GM12878 (cell line): ENCODE results near the gene THRA. TPM values are rescaled to one million over a fixed set of nuclear protein-coding genes. Genes with fewer than 3 reads are reported as not detected.

Experiments
- ATAC-seq: fragments of 200-7000 bp; cut with Tn5 transposase; 3 replicates; pipeline ENCODE4 v1.9.1; 2020; ENCODE audit warnings: mild to moderate bottlenecking, moderate library complexity
- BruUV-seq: library from RNA; stranded (reverse); fragments of 400-500 nt; replicated peaks from 2 replicates; lab custom pipeline; 2021; lab: Mats Ljungman, UMichigan
- CTCF ChIA-PET: fragments of 300-600 bp; sonication (Branson Sonifier 250); formaldehyde crosslinking; extraction: SDS; loops from one replicate; lab custom pipeline; 2021; ENCODE audit warnings: inconsistent platforms; lab: Yijun Ruan, JAX
- POLR2A ChIA-PET: fragments of 350-600 bp; formaldehyde crosslinking; extraction: SDS; loops from one replicate; lab custom pipeline; 2021; ENCODE audit warnings: inconsistent platforms; lab: Charles Lee
- RAD21 ChIA-PET: fragments of 300-600 bp; sonication (Branson Sonifier 250); formaldehyde crosslinking; loops from one replicate; lab custom pipeline; 2023; ENCODE audit warnings: antibody characterized with exemption; ENCODE audit not compliant: unreplicated experiment; lab: Charles Lee
- SMC1A ChIA-PET: fragments of 300-600 bp; sonication (Branson Sonifier 250); formaldehyde crosslinking; loops from one replicate; lab custom pipeline; 2023; ENCODE audit not compliant: unreplicated experiment, uncharacterized antibody; lab: Charles Lee
- DNase-seq: peaks from one replicate; pipeline ENCODE4 v3.0.0-alpha.2; 2011; ENCODE audit warnings: low read depth, low spot score
- FAIRE-seq: peaks from 3 replicates; lab custom pipeline; 2011; peaks lifted over from hg19 to GRCh38; lab: Jason Lieb, UNC
- H2AFZ ChIP-seq: 2 replicates; pipeline ENCODE4 v1.6.0; 2011; ENCODE audit warnings: low read depth, low read length, control low read depth; ENCODE audit not compliant: control insufficient read depth
- H3K27ac ChIP-seq: 2 replicates; pipeline ENCODE4 v1.5.1; 2011; ENCODE audit warnings: control low read depth; ENCODE audit not compliant: control insufficient read depth, insufficient read depth
- H3K27me3 ChIP-seq, 2 experiments: replicated peaks in 1 of 2; 2 replicates each; pipeline versions ENCODE4 v1.6.0 to v1.6.1; 2011; ENCODE audit warnings: low read length in 1 of 2; ENCODE audit not compliant: control insufficient read depth in 2 of 2, insufficient read depth in 2 of 2
- H3K36me3 ChIP-seq, 2 experiments: 2 replicates each; pipeline ENCODE4 v1.5.1; 2011; ENCODE audit warnings: low read length in 1 of 2; ENCODE audit not compliant: control insufficient read depth in 2 of 2, insufficient read depth in 2 of 2
- H3K4me1 ChIP-seq: 2 replicates; pipeline ENCODE4 v1.6.1; 2011; ENCODE audit warnings: mild to moderate bottlenecking, low read length, moderate library complexity, mixed read lengths; ENCODE audit not compliant: control insufficient read depth, insufficient read depth
- H3K4me2 ChIP-seq: 2 replicates; pipeline ENCODE4 v1.6.0; 2011; ENCODE audit warnings: control low read depth; ENCODE audit not compliant: control insufficient read depth, insufficient read depth
- H3K4me3 ChIP-seq: fragments of 200-600 bp; sonication (generic); 2 replicates; pipeline ENCODE4 v1.5.1; 2016
- H3K79me2 ChIP-seq: 2 replicates; pipeline ENCODE4 v1.6.0; 2011; ENCODE audit warnings: low read length; ENCODE audit not compliant: control insufficient read depth, insufficient read depth
- H3K9ac ChIP-seq: 2 replicates; pipeline ENCODE4 v1.8.0; 2011; ENCODE audit warnings: low read length, control low read depth, mixed read lengths; ENCODE audit not compliant: control insufficient read depth, insufficient read depth
- H3K9me3 ChIP-seq: replicated peaks from 3 replicates; pipeline ENCODE4 v1.5.1; 2011; ENCODE audit warnings: mild to moderate bottlenecking, low read length; ENCODE audit not compliant: control insufficient read depth, insufficient read depth
- H4K20me1 ChIP-seq: 2 replicates; pipeline ENCODE4 v1.6.0; 2011; ENCODE audit not compliant: control insufficient read depth, insufficient read depth
- BCLAF1 ChIP-seq: fragments of 450-650 bp; IDR thresholded peaks from 2 replicates; pipeline ENCODE4 v1.6.1; 2017; ENCODE audit warnings: antibody characterized with exemption, mild to moderate bottlenecking, moderate library complexity
- CHD4 ChIP-seq: fragments of 200-600 bp; sonication (generic); IDR thresholded peaks from 2 replicates; pipeline ENCODE4 v1.6.1; 2016; ENCODE audit warnings: mild to moderate bottlenecking
- GATAD2B ChIP-seq: fragments of 450-650 bp; conservative IDR thresholded peaks from 2 replicates; pipeline ENCODE4 v1.6.1; 2017; ENCODE audit warnings: low read depth, mild to moderate bottlenecking, moderate library complexity
- IKZF2 ChIP-seq, 2 experiments: fragments of 450-650 bp; IDR thresholded peaks; 2 replicates each; pipeline ENCODE4 v1.6.1; 2017; ENCODE audit warnings: mild to moderate bottlenecking in 2 of 2, moderate library complexity in 2 of 2
- MAX ChIP-seq: IDR thresholded peaks from 2 replicates; pipeline ENCODE4 v1.6.1; 2012; ENCODE audit warnings: low read depth, low read length, improper control_type of control experiment
- MTA2 ChIP-seq: fragments of 450-650 bp; IDR thresholded peaks from 2 replicates; pipeline ENCODE4 v1.6.1; 2016; ENCODE audit warnings: low read depth, mild to moderate bottlenecking, moderate library complexity
- RFX5 ChIP-seq: IDR thresholded peaks from 2 replicates; pipeline ENCODE4 v1.6.1; 2011; ENCODE audit warnings: low read depth, low read length, improper control_type of control experiment
- SMAD1 ChIP-seq: fragments of 450-650 bp; IDR thresholded peaks from 2 replicates; pipeline ENCODE4 v1.6.1; 2018; ENCODE audit warnings: mild to moderate bottlenecking, low read depth; ENCODE audit not compliant: partially characterized antibody
- TCF7 ChIP-seq: IDR thresholded peaks from 2 replicates; pipeline ENCODE4 v1.6.1; 2014; ENCODE audit warnings: antibody characterized with exemption, borderline replicate concordance
- WGBS: methylation state at CpG from one replicate; pipeline ENCODE4 v1.1.6; 2016; ENCODE audit warnings: low lambda C conversion rate; ENCODE audit not compliant: insufficient replicate concordance, insufficient coverage; ENCODE audit errors: missing lambda C conversion rate; 5-methylcytosine and 5-hydroxymethylcytosine counted together
- in situ Hi-C: fragments of 300-500 bp; cut with MboI; formaldehyde crosslinking; loops from 9 replicates; pipeline ENCODE4 v1.14.3; 2018; ENCODE audit warnings: mixed read lengths
- intact Hi-C: fragments of 100-400 bp; cut with micrococcal nuclease; formaldehyde crosslinking; loops from one replicate; pipeline ENCODE4 v1.14.2; 2022; ENCODE audit not compliant: unreplicated experiment
- polyA plus RNA-seq, 11 experiments: library from polyadenylated mRNA; depleted of rRNA in 4 of 11; unstranded in 6 of 11; stranded (reverse) in 5 of 11; fragments of >200 nt; fragmentation: Nextera tagmentation in 4 of 11; fragmentation: Illumina TruSeq in 1 of 11; extraction: Ambion mirVana in 4 of 11; extraction: Trizol in 1 of 11; gene quantifications; 1 replicate in 1 of 11; 2 replicates in 10 of 11; pipeline versions ENCODE4 v1.2.1 to v1.2.3, GENCODE V29; 2011 to 2016; ENCODE audit warnings: inconsistent platforms in 2 of 11, missing spikeins in 2 of 11, low read depth in 1 of 11
- total RNA-seq, 4 experiments: library from RNA; depleted of rRNA in 3 of 4; stranded (reverse); fragments of >200 nt in 3 of 4; fragmentation: Illumina TruSeq in 1 of 4; extraction: Trizol in 1 of 4; gene quantifications; 2 replicates each; pipeline versions ENCODE4 v1.2.1 to v1.2.3, GENCODE V29; 2013 to 2021
- TF ChIP-seq, protein P1 (sequence below): fragments of 450-650 bp; conservative IDR thresholded peaks from 2 replicates; pipeline ENCODE4 v1.6.1; 2017; ENCODE audit warnings: mild to moderate bottlenecking, moderate library complexity
- TF ChIP-seq, protein P2 (sequence below): fragments of 450-650 bp; IDR thresholded peaks from 2 replicates; pipeline ENCODE4 v1.6.1; 2016; ENCODE audit warnings: mild to moderate bottlenecking

Gene THRA
- total and polyA plus RNA-seq, 10 of the 15 experiments (the other 5 are each of a cell fraction or from before 2014, with no cell fraction given), result 0.03 to 2.0 (median 0.64) TPM

DNA sequence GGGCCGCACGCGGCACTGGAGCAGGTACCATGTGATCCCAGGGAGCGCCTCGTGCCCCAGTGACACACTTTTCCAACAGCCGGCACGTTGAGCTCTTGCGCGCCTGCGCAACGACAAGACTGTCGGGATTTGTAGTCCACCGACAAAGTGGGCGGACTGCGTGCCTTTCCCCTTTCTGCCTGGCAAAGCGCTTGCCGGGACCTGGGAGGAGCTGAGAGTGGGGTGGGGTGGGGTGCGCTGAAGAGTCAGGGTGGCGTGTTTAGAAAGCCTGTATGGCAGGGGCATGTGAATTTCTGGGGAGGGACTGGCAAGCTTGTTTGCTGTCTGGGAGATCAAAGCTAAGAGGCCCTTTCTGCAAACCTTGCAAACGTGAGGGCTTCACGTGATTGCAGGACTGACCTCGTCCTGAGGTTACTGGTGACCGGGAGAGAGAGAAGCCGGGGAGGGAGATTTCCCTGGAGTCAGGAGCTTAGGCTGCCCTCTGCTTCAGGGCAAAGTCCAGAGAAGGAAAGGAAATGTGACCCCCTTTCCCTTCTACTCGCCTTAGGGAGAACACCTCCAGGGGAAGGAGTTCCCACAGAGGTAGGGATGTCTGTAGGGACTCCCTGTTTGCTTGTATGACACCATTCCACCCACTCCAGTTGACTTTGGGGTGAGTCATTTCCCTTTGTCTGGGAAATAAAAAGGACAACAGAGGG is 38.1 kb downstream of the THRA start (continued):
- TF ChIP-seq, protein P1, sequence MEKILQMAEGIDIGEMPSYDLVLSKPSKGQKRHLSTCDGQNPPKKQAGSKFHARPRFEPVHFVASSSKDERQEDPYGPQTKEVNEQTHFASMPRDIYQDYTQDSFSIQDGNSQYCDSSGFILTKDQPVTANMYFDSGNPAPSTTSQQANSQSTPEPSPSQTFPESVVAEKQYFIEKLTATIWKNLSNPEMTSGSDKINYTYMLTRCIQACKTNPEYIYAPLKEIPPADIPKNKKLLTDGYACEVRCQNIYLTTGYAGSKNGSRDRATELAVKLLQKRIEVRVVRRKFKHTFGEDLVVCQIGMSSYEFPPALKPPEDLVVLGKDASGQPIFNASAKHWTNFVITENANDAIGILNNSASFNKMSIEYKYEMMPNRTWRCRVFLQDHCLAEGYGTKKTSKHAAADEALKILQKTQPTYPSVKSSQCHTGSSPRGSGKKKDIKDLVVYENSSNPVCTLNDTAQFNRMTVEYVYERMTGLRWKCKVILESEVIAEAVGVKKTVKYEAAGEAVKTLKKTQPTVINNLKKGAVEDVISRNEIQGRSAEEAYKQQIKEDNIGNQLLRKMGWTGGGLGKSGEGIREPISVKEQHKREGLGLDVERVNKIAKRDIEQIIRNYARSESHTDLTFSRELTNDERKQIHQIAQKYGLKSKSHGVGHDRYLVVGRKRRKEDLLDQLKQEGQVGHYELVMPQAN, result no peak
- TF ChIP-seq MAX, result peak; percentile 93
- TF ChIP-seq GATAD2B, result 0 out of 2 replicates have a peak, but pooled peaks have one; percentile 29

- Histone ChIP-seq H4K20me1 (no peaks in the 10 kb centered on the region), H3K9me3 (no peaks in the 10 kb centered on the region), H3K4me2 (peak overlapping the region; percentile 63), H3K79me2 (peaks cover 11% of the 10 kb centered on the region), H3K9ac (no peak overlapping the region), H3K27me3 (no peaks in the 10 kb centered on the region), H3K4me1 (peaks cover 75% of the 10 kb centered on the region), H3K27ac (no peak overlapping the region), H3K4me3 (no peak overlapping the region), H2AFZ (peak overlapping the region; percentile 88; the same call in 1 of the 2 replicates), H3K36me3 (no peaks in the 10 kb centered on the region; a peak in 1 of 4 replicates)
- ChIA-PET POLR2A (interaction anchor here (0.5 to 2.2 kb wide), 9 partner anchors 12 to 1238 kb away, joined by 3 to 12 read pairs (median 6); partner anchors contain the start of genes CASC3, MED24 and MSL1), CTCF (interaction anchor here (0.6 to 10.6 kb wide), 6 partner anchors 11 to 895 kb away, joined by 3 to 176 read pairs (median 6); no protein-coding TSS in a partner anchor), SMC1A (interaction anchor here (0.7 to 10.4 kb wide), 8 partner anchors 11 to 243 kb away, joined by 3 to 132 read pairs (median 3); partner anchors contain the start of gene MED24), RAD21 (interaction anchor here (0.8 to 7.7 kb wide), 4 partner anchors 10 to 191 kb away, joined by 3 to 155 read pairs (median 4); partner anchors contain the start of gene CSF3)
- intact Hi-C loops, result no loop called here
- 45% methylated on average over 16 of the region's 16 CpGs for WGBS
- in situ Hi-C loops, result no loop called here
- BruUV-seq, result no TSS peak
- DNase-seq, result no peak
- no peak for ATAC-seq
- no peak for FAIRE-seq
- TF ChIP-seq MTA2, result no peak
- TF ChIP-seq RFX5, result no peak
- no peak for TF ChIP-seq TCF7
- TF ChIP-seq IKZF2 (IDR thresholded peaks at IDR 0.05), result peak in 1 of 2 experiments; percentile 31; a peak in 1 of 4 replicates
- TF ChIP-seq, protein P2, sequence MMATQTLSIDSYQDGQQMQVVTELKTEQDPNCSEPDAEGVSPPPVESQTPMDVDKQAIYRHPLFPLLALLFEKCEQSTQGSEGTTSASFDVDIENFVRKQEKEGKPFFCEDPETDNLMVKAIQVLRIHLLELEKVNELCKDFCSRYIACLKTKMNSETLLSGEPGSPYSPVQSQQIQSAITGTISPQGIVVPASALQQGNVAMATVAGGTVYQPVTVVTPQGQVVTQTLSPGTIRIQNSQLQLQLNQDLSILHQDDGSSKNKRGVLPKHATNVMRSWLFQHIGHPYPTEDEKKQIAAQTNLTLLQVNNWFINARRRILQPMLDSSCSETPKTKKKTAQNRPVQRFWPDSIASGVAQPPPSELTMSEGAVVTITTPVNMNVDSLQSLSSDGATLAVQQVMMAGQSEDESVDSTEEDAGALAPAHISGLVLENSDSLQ, result 0 out of 2 replicates have a peak, but pooled peaks have one; percentile 5
- no peak for TF ChIP-seq SMAD1
- TF ChIP-seq CHD4, result no peak
- TF ChIP-seq BCLAF1, result no peak
These were observed 38.8 kb downstream of the THRA start for GRCh38 chr17:40101367-40102210.
